ENCODE results near the gene ELK1.
"Not testable (repeated sequence)": the region's sequence is repeated elsewhere in the genome, so short reads cannot be mapped to it uniquely, and the experiment has no call there.

The ELK1 gene

DNA sequence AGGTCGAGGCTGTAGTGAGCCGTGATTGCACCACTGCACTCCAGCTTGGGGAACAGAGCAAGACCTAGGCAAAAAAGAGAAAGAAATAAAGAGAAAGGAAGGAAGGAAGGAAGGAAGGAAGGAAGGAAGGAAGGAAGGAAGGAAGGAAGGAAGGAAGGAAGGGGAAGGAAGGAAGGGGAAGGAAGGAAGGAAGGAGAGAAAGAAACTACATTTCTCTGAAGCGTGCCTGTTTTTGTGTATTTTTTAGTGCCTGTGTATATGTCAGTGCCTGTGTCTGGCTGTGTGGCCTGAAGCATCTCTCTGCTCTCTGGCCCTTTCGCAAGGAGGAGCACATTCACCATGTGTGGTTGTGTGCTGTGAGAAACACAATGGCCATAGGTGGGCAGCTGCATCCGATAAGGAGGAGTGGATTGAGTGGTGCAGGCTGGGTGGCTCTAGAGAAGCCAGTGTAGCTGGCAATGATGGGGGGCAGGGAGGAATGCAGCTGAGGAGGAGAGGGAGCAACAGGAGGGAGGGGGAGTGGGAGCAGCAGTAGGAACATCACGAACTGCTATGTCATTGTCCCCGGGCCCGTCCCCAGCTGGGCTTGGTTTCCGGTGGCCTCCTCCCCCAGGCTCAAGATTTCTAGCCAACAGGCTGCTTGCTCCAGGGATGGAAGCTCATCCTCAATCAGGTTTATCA lies 42.1 kb downstream of the ELK1 start:
- DNase-seq (ENCODE audit: low spot score) = no peak
- TF ChIP-seq, protein P1, sequence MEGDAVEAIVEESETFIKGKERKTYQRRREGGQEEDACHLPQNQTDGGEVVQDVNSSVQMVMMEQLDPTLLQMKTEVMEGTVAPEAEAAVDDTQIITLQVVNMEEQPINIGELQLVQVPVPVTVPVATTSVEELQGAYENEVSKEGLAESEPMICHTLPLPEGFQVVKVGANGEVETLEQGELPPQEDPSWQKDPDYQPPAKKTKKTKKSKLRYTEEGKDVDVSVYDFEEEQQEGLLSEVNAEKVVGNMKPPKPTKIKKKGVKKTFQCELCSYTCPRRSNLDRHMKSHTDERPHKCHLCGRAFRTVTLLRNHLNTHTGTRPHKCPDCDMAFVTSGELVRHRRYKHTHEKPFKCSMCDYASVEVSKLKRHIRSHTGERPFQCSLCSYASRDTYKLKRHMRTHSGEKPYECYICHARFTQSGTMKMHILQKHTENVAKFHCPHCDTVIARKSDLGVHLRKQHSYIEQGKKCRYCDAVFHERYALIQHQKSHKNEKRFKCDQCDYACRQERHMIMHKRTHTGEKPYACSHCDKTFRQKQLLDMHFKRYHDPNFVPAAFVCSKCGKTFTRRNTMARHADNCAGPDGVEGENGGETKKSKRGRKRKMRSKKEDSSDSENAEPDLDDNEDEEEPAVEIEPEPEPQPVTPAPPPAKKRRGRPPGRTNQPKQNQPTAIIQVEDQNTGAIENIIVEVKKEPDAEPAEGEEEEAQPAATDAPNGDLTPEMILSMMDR (IDR thresholded peaks at IDR 0.05; ENCODE audit: borderline replicate concordance, control extremely low read depth, extremely low read depth, insufficient read depth, missing control alignments) = no peak
- in situ Hi-C loops (cut with MboI; ENCODE audit: low sequenced_read_pairs, unreplicated experiment) = no loop called here

- no peak for DNase-seq (ENCODE audit: low spot score)
- in situ Hi-C loops (cut with MboI; ENCODE audit: low sequenced_read_pairs, unreplicated experiment) = no loop called here
- TF ChIP-seq, protein P1 (IDR thresholded peaks at IDR 0.05; ENCODE audit: borderline replicate concordance, control extremely low read depth, extremely low read depth, insufficient read depth, missing control alignments) = no peak
Measured at GRCh38 chrX:47607091-47607490, 43.3 kb downstream of the ELK1 start.

DNA sequence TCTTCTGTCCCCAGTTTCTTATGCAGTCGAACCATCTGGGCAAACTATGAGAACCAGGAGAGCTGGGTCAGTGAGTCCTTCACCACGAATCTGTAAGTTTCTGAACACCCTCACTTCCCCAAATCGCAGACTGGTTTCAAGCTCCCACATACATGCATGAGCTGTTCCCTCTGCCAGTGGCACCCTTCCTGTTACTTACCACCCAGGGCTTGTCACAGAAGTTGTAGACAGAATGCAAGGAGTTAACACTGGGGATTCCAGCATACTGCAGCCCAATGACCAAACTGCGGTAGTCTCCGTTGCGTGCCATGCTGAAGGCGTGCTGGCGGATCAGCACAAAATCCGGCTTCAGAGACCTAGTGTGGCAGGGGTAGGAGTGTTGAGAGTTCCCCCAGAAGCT lies 45.3 kb downstream of the ELK1 start:
- no peak for DNase-seq (ENCODE audit: low spot score)
- TF ChIP-seq, protein P1 (IDR thresholded peaks at IDR 0.05; ENCODE audit: borderline replicate concordance, control extremely low read depth, extremely low read depth, insufficient read depth, missing control alignments) = no peak
- in situ Hi-C loops (cut with MboI; ENCODE audit: low sequenced_read_pairs, unreplicated experiment) = no loop called here

DNA sequence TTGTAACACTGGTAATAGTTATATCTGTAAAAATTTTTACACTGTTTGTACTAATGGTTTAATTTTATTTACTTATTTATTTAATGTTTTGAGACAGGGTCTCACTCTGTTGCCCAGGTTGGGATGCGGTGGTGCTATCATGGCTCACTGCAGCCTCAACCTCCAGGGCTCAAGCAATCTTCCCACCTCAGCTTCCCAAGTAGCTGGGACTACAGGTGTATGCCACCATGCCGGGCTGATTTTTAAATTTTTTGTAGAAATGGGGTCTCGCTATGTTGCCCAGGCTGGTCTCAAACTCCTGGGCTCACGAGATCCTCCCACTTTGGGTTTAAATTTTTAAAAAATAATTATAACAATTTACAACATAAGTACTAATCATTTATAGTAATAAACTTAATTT lies 47.2 kb downstream of the ELK1 start:
- DNase-seq (ENCODE audit: low spot score); in situ Hi-C loops (cut with MboI; ENCODE audit: low sequenced_read_pairs, unreplicated experiment): not testable (repeated sequence)

DNA sequence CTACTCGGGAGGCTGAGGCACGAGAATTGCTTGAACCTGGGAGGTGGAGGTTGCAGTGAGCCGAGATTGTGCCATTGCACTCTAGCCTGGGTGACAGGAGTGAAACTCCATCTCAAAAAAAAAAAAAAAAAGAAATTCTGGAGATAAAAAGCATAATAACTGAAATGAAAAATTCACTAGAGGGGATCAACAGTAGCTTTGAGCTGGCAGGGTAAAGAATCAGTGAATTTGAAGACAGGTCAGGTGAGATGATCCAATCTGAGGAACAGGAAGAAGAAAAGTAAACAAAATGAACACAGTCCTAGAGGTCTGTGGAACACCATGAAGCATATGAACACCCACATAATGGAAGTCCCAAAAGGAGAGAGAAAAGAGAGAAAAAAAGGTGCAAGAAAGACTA lies 53.1 kb downstream of the ELK1 start:
- DNase-seq (ENCODE audit: low spot score) = no peak
- in situ Hi-C loops (cut with MboI; ENCODE audit: low sequenced_read_pairs, unreplicated experiment) = no loop called here
- TF ChIP-seq, protein P1 (IDR thresholded peaks at IDR 0.05; ENCODE audit: borderline replicate concordance, control extremely low read depth, extremely low read depth, insufficient read depth, missing control alignments) = no peak

DNA sequence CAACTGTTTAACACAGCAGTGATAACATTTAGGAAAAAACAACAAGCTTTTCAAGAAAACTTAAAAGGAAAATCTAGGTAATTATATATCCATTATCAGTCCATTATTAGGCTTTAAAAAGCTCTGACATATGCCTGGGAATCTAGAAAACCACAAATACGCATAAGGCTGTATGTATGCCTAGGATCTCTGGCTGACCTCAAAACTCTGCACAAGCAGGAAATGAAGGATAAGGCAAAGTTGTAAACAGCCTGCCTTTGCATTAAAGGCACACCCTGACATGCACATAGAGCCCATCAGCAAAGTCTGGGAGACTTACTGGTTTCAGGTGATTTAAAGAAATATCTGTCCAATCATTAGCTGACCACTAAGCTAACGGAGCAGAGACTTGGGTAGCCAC lies 54.1 kb downstream of the ELK1 start:
- TF ChIP-seq, protein P1 (IDR thresholded peaks at IDR 0.05; ENCODE audit: borderline replicate concordance, control extremely low read depth, extremely low read depth, insufficient read depth, missing control alignments) = no peak
- no peak for DNase-seq (ENCODE audit: low spot score)
- in situ Hi-C loops (cut with MboI; ENCODE audit: low sequenced_read_pairs, unreplicated experiment) = no loop called here

GRCh38 chrX:47595716-47596251 lies 54.6 kb downstream of the ELK1 start:
- in situ Hi-C loops (cut with MboI; ENCODE audit: low sequenced_read_pairs, unreplicated experiment) = no loop called here

More at GRCh38 chrX:47595716-47596251, 54.6 kb downstream of the ELK1 start:
- TF ChIP-seq, protein P1 (IDR thresholded peaks at IDR 0.05; ENCODE audit: borderline replicate concordance, control extremely low read depth, extremely low read depth, insufficient read depth, missing control alignments) = no peak
- no peak for DNase-seq (ENCODE audit: low spot score)

Measured in GM13976 (cell line).